ENCODE data around the gene CHD5.

- TF ChIP-seq POLR2A (IDR thresholded peaks at IDR 0.05; ENCODE audit: low read depth) (no peak), CTCF (IDR thresholded peaks at IDR 0.05) (no peak)
Measured at GRCh38 chr1:6111571-6111970, 68.5 kb downstream of the CHD5 start.

Measured in esophagus muscularis mucosa (tissue), 3 donors.